Testis (tissue), 3 donors: ENCODE results near the gene CLEC18B. TPM values are rescaled to one million over a fixed set of nuclear protein-coding genes. Genes with fewer than 3 reads are reported as not detected.

Source experiments
- DNase-seq: peaks from one replicate; pipeline ENCODE4 v3.0.0-alpha.2; 2019
- H3K27ac ChIP-seq, 2 donors: fragments of 200-600 bp; sonication (generic); one replicate each; pipeline ENCODE4 v1.5.1; 2019
- H3K27me3 ChIP-seq: fragments of 200-600 bp; sonication (generic); one replicate; pipeline ENCODE4 v1.5.1; 2019
- H3K36me3 ChIP-seq: fragments of 200-600 bp; sonication (generic); one replicate; pipeline ENCODE4 v1.5.1; 2017; ENCODE audit warnings: low read depth; ENCODE audit errors: missing control alignments
- H3K4me1 ChIP-seq: fragments of 200-600 bp; sonication (generic); one replicate; pipeline ENCODE4 v1.5.1; 2019
- H3K4me3 ChIP-seq, 2 donors: fragments of 200-600 bp; sonication (generic); one replicate each; pipeline ENCODE4 v1.5.1; 2017 to 2019
- H3K9me3 ChIP-seq: fragments of 200-600 bp; sonication (generic); one replicate; pipeline ENCODE4 v1.5.1; 2017
- CTCF ChIP-seq, 3 experiments: fragments of 450-650 bp in 2 of 3; fragments of 200-600 bp in 1 of 3; sonication (generic) in 1 of 3; IDR thresholded peaks; one replicate each; pipeline ENCODE4 v1.5.1; 2016 to 2019; ENCODE audit warnings: antibody characterized with exemption in 3 of 3, mild to moderate bottlenecking in 2 of 3, moderate library complexity in 1 of 3
- POLR2A ChIP-seq: fragments of 450-650 bp; IDR thresholded peaks from one replicate; pipeline ENCODE4 v1.6.1; 2017; ENCODE audit warnings: antibody characterized with exemption, mild to moderate bottlenecking, moderate library complexity
- WGBS, 2 donors: methylation state at CpG; one replicate each; pipeline ENCODE4 v1.1.5; 2018; 5-methylcytosine and 5-hydroxymethylcytosine counted together
- intact Hi-C: fragments of 100-400 bp; cut with DNase I; formaldehyde crosslinking; loops from one replicate; pipeline ENCODE4 v1.15.1; 2023; ENCODE audit warnings: low total_unique reads
- polyA plus RNA-seq: library from polyadenylated mRNA; stranded (reverse); fragments of 350-450 nt; fragmentation: Illumina TruSeq; extraction: RNeasy Lipid Tissue Mini Kit (QIAGEN cat#74804); gene quantifications from one replicate; pipeline ENCODE4 v1.2.3, GENCODE V29; 2014; ENCODE audit warnings: low read depth, low replicate concordance; ENCODE audit not compliant: insufficient read depth
- total RNA-seq, 2 donors: library from RNA; depleted of rRNA; stranded (reverse); fragments of >200 nt; gene quantifications; one replicate each; pipeline ENCODE4 v1.2.3, GENCODE V29; 2016

Gene CLEC18B
- total and polyA plus RNA-seq, 3 donors from 2014 or later: 13.7 to 42.8 (median 16.4) TPM

- intact Hi-C loops: no loop called here
- H3K4me1 ChIP-seq: no peaks in the 10 kb centered on the region
- no peaks in the 10 kb centered on the region for H3K9me3 ChIP-seq
- no peak overlapping the region for H3K4me3 ChIP-seq
- H3K27me3 ChIP-seq: no peaks in the 10 kb centered on the region
- H3K36me3 ChIP-seq: no peaks in the 10 kb centered on the region
- 88 to 94% methylated on average over 7 of the region's 7 CpGs for WGBS, 2 donors
- no peak for DNase-seq
- no peak overlapping the region for H3K27ac ChIP-seq
- no peak for TF ChIP-seq POLR2A
- no peak for TF ChIP-seq CTCF (IDR thresholded peaks at IDR 0.05)
Measured at GRCh38 chr16:74460542-74460941, 39.3 kb upstream of the CLEC18B start.

DNA sequence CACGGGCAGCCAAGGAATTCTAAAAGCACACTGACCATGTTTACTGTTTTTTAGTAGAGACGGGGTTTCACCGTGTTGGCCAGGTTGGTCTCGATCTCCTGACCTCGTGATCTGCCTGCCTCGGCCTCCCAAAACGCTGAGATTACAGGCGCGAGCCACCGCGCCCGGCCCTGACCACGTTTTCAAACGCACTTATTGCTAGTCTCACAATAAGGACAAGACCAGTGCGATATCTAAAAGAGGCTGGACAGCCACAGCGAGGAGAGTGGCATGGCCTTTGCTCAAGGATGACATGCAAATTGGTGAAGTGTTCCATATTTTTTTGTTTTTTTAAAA is 35.0 kb upstream of the CLEC18B start:
- intact Hi-C loops: loop anchor here (10.0 kb wide), 1 partner anchor 169 kb away; no protein-coding TSS in a partner anchor
- DNase-seq: no peak
- Histone ChIP-seq H3K4me3 (no peak overlapping the region), H3K9me3 (no peaks in the 10 kb centered on the region), H3K27ac (no peak overlapping the region), H3K27me3 (no peaks in the 10 kb centered on the region), H3K36me3 (no peaks in the 10 kb centered on the region), H3K4me1 (no peaks in the 10 kb centered on the region)
- TF ChIP-seq CTCF (IDR thresholded peaks at IDR 0.05) (no peak), POLR2A (no peak)
- 93 to 95% methylated on average over 14 to 16 of the region's 16 CpGs for whole genome bisulfite sequencing, 2 donors

- no peaks in the 10 kb centered on the region for H3K36me3 ChIP-seq
- 89 to 94% methylated on average over 10 of the region's 10 CpGs for WGBS, 2 donors
Measured at GRCh38 chr16:74455619-74456289, 34.5 kb upstream of the CLEC18B start.

GRCh38 chr16:74455213-74455612 is 33.9 kb upstream of the CLEC18B start:
- no peaks in the 10 kb centered on the region for H3K36me3 ChIP-seq

More at GRCh38 chr16:74455619-74456289, 34.5 kb upstream of the CLEC18B start:
- H3K9me3 ChIP-seq: no peaks in the 10 kb centered on the region
- H3K27me3 ChIP-seq: no peaks in the 10 kb centered on the region
- H3K27ac ChIP-seq: no peak overlapping the region
- H3K4me1 ChIP-seq: no peaks in the 10 kb centered on the region
- no peak for TF ChIP-seq POLR2A
- TF ChIP-seq CTCF (IDR thresholded peaks at IDR 0.05): no peak
- no peak for DNase-seq
- no peak overlapping the region for H3K4me3 ChIP-seq
- intact Hi-C loops: loop anchor here (10.0 kb wide), 1 partner anchor 169 kb away; no protein-coding TSS in a partner anchor

More at GRCh38 chr16:74455213-74455612, 33.9 kb upstream of the CLEC18B start:
- TF ChIP-seq POLR2A: no peak
- TF ChIP-seq CTCF (IDR thresholded peaks at IDR 0.05): no peak
- H3K9me3 ChIP-seq: no peaks in the 10 kb centered on the region
- no peak overlapping the region for H3K27ac ChIP-seq
- 80 to 98% methylated on average over 5 to 7 of the region's 7 CpGs for WGBS, 2 donors
- H3K4me1 ChIP-seq: no peaks in the 10 kb centered on the region
- intact Hi-C loops: loop anchor here (10.0 kb wide), 1 partner anchor 170 kb away; no protein-coding TSS in a partner anchor
- no peak for DNase-seq
- H3K4me3 ChIP-seq: no peak overlapping the region
- H3K27me3 ChIP-seq: no peaks in the 10 kb centered on the region
